ENCODE results near the gene KDM4C.

- TF ChIP-seq CTCF (IDR thresholded peaks at IDR 0.05 in 2 of 3, conservative IDR thresholded peaks at IDR 0.05 in 1 of 3; ENCODE audit: borderline replicate concordance in 1 of 3, insufficient read depth in 1 of 3, low read depth in 2 of 3, low read length in 2 of 3) (no peak), EGR1 (IDR thresholded peaks at IDR 0.05; ENCODE audit: low read depth) (no peak), ZFX (IDR thresholded peaks at IDR 0.05) (no peak), EZH2 (IDR thresholded peaks at IDR 0.05) (no peak), POLR2A (IDR thresholded peaks at IDR 0.05; ENCODE audit: borderline replicate concordance, extremely low read depth, insufficient read depth, insufficient read length) (no peak), ATF3 (IDR thresholded peaks at IDR 0.05) (no peak), SIN3A (IDR thresholded peaks at IDR 0.05; ENCODE audit: low read depth) (no peak), RAD21 (IDR thresholded peaks at IDR 0.05; ENCODE audit: low read depth) (no peak), TCF7L2 (IDR thresholded peaks at IDR 0.05; ENCODE audit: borderline replicate concordance, extremely low read depth, insufficient read depth, insufficient read length) (no peak), MAX (IDR thresholded peaks at IDR 0.05) (no peak)
Observed at GRCh38 chr9:7003861-7004260, 246.1 kb downstream of the KDM4C start.
